K562 (cell line): ENCODE results near the gene CDHR1. TPM values are rescaled to one million over a fixed set of nuclear protein-coding genes. Genes with fewer than 3 reads are reported as not detected.

ENCODE experiments used
- ARID2 ChIP-seq: fragments of 450-650 bp; IDR thresholded peaks from 2 replicates; pipeline ENCODE4 v1.6.1; 2017; ENCODE audit warnings: antibody characterized with exemption, mild to moderate bottlenecking
- ATF1 ChIP-seq, 2 experiments: fragments of 450-650 bp in 1 of 2; IDR thresholded peaks; 2 replicates each; pipeline ENCODE4 v1.6.1; 2016; ENCODE audit warnings: missing compliant biosample characterization in 1 of 2, missing genetic modification characterization in 1 of 2
- CAMTA2 ChIP-seq: fragments of 250-450 bp; sonication (Bioruptor Pico); conservative IDR thresholded peaks from 2 replicates; pipeline ENCODE4 v1.5.1; 2022
- CEBPG ChIP-seq, 3 experiments: fragments of 200-800 bp in 1 of 3; sonication (Bioruptor generic) in 1 of 3; sonication (generic) in 1 of 3; formaldehyde crosslinking in 1 of 3; IDR thresholded peaks in 2 of 3; conservative IDR thresholded peaks in 1 of 3; 2 replicates each; pipeline versions ENCODE4 v1.6.1 to v1.8.0; 2016 to 2022; ENCODE audit warnings: missing compliant biosample characterization in 2 of 3, missing genetic modification characterization in 2 of 3, mild to moderate bottlenecking in 1 of 3, missing genetic modification reagents in 1 of 3
- CHD4 ChIP-seq: fragments of 200-600 bp; sonication (generic); IDR thresholded peaks from 3 replicates; pipeline ENCODE4 v1.6.1; 2012; ENCODE audit warnings: low read depth, mild to moderate bottlenecking, mixed read lengths, low read length, inconsistent platforms; ENCODE audit not compliant: insufficient read depth, insufficient replicate concordance, poor library complexity, severe bottlenecking
- DMBX1 ChIP-seq: fragments of 250-450 bp; sonication (Bioruptor Pico); IDR thresholded peaks from 2 replicates; pipeline ENCODE4 v1.8.0; 2022; ENCODE audit warnings: inconsistent platforms, mild to moderate bottlenecking, moderate library complexity, borderline replicate concordance
- ESRRA ChIP-seq: fragments of 450-650 bp; IDR thresholded peaks from 2 replicates; pipeline ENCODE4 v1.6.1; 2014; ENCODE audit warnings: low read depth, mild to moderate bottlenecking, moderate library complexity, borderline replicate concordance
- ESRRB ChIP-seq: fragments of 250-450 bp; sonication (Bioruptor Pico); IDR thresholded peaks from 2 replicates; pipeline ENCODE4 v1.5.0; 2020; ENCODE audit warnings: mild to moderate bottlenecking, moderate library complexity, borderline replicate concordance
- EWSR1 ChIP-seq: fragments of 450-650 bp; IDR thresholded peaks from 2 replicates; pipeline ENCODE4 v1.6.1; 2018; ENCODE audit warnings: borderline replicate concordance, mild to moderate bottlenecking, low read depth, moderate library complexity; ENCODE audit not compliant: partially characterized antibody
- FOXJ2 ChIP-seq: fragments of 200-800 bp; sonication (Bioruptor generic); IDR thresholded peaks from 2 replicates; pipeline ENCODE4 v1.6.1; 2016; ENCODE audit warnings: missing genetic modification characterization, missing compliant biosample characterization
- HNRNPH1 ChIP-seq: fragments of 200-400 bp; formaldehyde crosslinking; optimal IDR thresholded peaks from 2 replicates; pipeline ENCODE3; 2017; ENCODE audit warnings: low read depth, mild to moderate bottlenecking, low read length, moderate library complexity
- KLF16 ChIP-seq: IDR thresholded peaks from 2 replicates; pipeline ENCODE4 v1.6.1; 2016; ENCODE audit warnings: antibody characterized with exemption
- MAZ ChIP-seq, 2 experiments: fragments of 450-650 bp in 1 of 2; sonication (generic) in 1 of 2; formaldehyde crosslinking; IDR thresholded peaks in 1 of 2; conservative IDR thresholded peaks in 1 of 2; 2 replicates each; pipeline versions ENCODE4 v1.4.0 to v1.5.0; 2020; ENCODE audit warnings: mild to moderate bottlenecking in 1 of 2, missing genetic modification reagents in 1 of 2
- MEIS2 ChIP-seq: fragments of 450-650 bp; IDR thresholded peaks from 2 replicates; pipeline ENCODE4 v1.6.1; 2014; ENCODE audit warnings: mild to moderate bottlenecking; ENCODE audit not compliant: partially characterized antibody
- NFXL1 ChIP-seq: fragments of 450-650 bp; formaldehyde crosslinking; IDR thresholded peaks from 2 replicates; pipeline ENCODE4 v1.4.0; 2021; ENCODE audit warnings: mild to moderate bottlenecking
- PML ChIP-seq: IDR thresholded peaks from 2 replicates; pipeline ENCODE4 v1.6.1; 2012; ENCODE audit warnings: low read length, inconsistent platforms
- RBM15 ChIP-seq: fragments of 200-400 bp; formaldehyde crosslinking; IDR thresholded peaks from 2 replicates; pipeline ENCODE4 v1.6.1; 2018; ENCODE audit warnings: mild to moderate bottlenecking, low read length, moderate library complexity; ENCODE audit not compliant: insufficient read depth
- STAG1 ChIP-seq: sonication (generic); formaldehyde crosslinking; IDR thresholded peaks from 2 replicates; pipeline ENCODE4 v1.5.0; 2020; ENCODE audit warnings: missing genetic modification reagents, borderline replicate concordance
- TRIM24 ChIP-seq, 2 experiments: fragments of 450-650 bp; IDR thresholded peaks; 2 replicates each; pipeline ENCODE4 v1.6.1; 2016
- XRCC4 ChIP-seq: IDR thresholded peaks from one replicate; pipeline ENCODE4 v1.6.1; 2011; ENCODE audit not compliant: insufficient read depth, insufficient read length; ENCODE audit errors: extremely low read depth
- ZNF12 ChIP-seq: sonication (generic); formaldehyde crosslinking; IDR thresholded peaks from 2 replicates; pipeline ENCODE4 v1.4.0; 2020; ENCODE audit warnings: mild to moderate bottlenecking, missing genetic modification reagents
- ZNF589 ChIP-seq: fragments of 200-800 bp; sonication (Bioruptor generic); IDR thresholded peaks from 2 replicates; pipeline ENCODE4 v1.6.1; 2016; ENCODE audit warnings: low read depth, missing genetic modification characterization, missing compliant biosample characterization
- ZNF695 ChIP-seq: fragments of 450-650 bp; formaldehyde crosslinking; IDR thresholded peaks from 2 replicates; pipeline ENCODE4 v1.4.0; 2020; ENCODE audit warnings: mild to moderate bottlenecking, moderate library complexity
- polyA plus RNA-seq, 8 experiments: library from polyadenylated mRNA; depleted of rRNA in 4 of 8; stranded (reverse) in 5 of 8; unstranded in 3 of 8; fragments of >200 nt; fragmentation: Nextera tagmentation in 2 of 8; fragmentation: Illumina TruSeq in 1 of 8; extraction: Ambion mirVana in 2 of 8; extraction: Trizol in 1 of 8; gene quantifications; 2 replicates each; pipeline versions ENCODE4 v1.2.1 to v1.2.3, GENCODE V29; 2011 to 2014; ENCODE audit warnings: inconsistent platforms in 1 of 8, missing spikeins in 1 of 8
- total RNA-seq, 7 experiments: library from RNA; depleted of rRNA in 6 of 7; stranded (reverse); fragments of >200 nt in 6 of 7; fragmentation: Illumina TruSeq in 2 of 7; extraction: Trizol in 2 of 7; gene quantifications; 2 replicates each; pipeline versions ENCODE4 v1.2.1 to v1.2.3, GENCODE V29; 2011 to 2021; ENCODE audit warnings: low replicate concordance in 1 of 7
- TF ChIP-seq, protein P1 (sequence below): fragments of 450-650 bp; IDR thresholded peaks from 2 replicates; pipeline ENCODE4 v1.6.1; 2016
- TF ChIP-seq, protein P2 (sequence below): sonication (generic); formaldehyde crosslinking; IDR thresholded peaks from 2 replicates; pipeline ENCODE4 v1.8.1; 2023; ENCODE audit warnings: mild to moderate bottlenecking, missing genetic modification reagents

Gene CDHR1
- total and polyA plus RNA-seq, 9 of the 15 experiments (the other 6 are each of a cell fraction or from before 2014, with no cell fraction given) = 0.03 to 0.99 (median 0.20) TPM

- TF ChIP-seq MAZ (CRISPR knock-in tag; conservative IDR thresholded peaks at IDR 0.05 in 1 of 2, IDR thresholded peaks at IDR 0.05 in 1 of 2) (no peak), ZNF589 (CRISPR knock-in tag) (no peak), CEBPG (CRISPR knock-in tag; IDR thresholded peaks at IDR 0.05) (no peak), CEBPG (tag; conservative IDR thresholded peaks at IDR 0.05 in 1 of 2, IDR thresholded peaks at IDR 0.05 in 1 of 2) (peak in 1 of 2 experiments; percentile 30; a peak in 1 of 4 replicates), PML (no peak), CHD4 (no peak), EWSR1 (no peak), FOXJ2 (tag) (no peak), HNRNPH1 (no peak), KLF16 (peak; percentile 94), NFXL1 (CRISPR knock-in tag) (no peak), DMBX1 (no peak), CAMTA2 (CRISPR knock-in tag) (no peak), RBM15 (no peak), XRCC4 (no peak), STAG1 (CRISPR knock-in tag) (no peak), ZNF12 (no peak), ATF1 (CRISPR knock-in tag; IDR thresholded peaks at IDR 0.05) (no peak), ATF1 (tag; IDR thresholded peaks at IDR 0.05) (no peak), ZNF695 (no peak), ESRRA (no peak), ARID2 (no peak), TRIM24 (IDR thresholded peaks at IDR 0.05) (peak; percentile 70 to 76; a peak in 3 of 4 replicates), ESRRB (CRISPR knock-in tag) (no peak), MEIS2 (peak; percentile 86)
- TF ChIP-seq, protein P1, sequence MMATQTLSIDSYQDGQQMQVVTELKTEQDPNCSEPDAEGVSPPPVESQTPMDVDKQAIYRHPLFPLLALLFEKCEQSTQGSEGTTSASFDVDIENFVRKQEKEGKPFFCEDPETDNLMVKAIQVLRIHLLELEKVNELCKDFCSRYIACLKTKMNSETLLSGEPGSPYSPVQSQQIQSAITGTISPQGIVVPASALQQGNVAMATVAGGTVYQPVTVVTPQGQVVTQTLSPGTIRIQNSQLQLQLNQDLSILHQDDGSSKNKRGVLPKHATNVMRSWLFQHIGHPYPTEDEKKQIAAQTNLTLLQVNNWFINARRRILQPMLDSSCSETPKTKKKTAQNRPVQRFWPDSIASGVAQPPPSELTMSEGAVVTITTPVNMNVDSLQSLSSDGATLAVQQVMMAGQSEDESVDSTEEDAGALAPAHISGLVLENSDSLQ = peak; percentile 90
- TF ChIP-seq, protein P2, sequence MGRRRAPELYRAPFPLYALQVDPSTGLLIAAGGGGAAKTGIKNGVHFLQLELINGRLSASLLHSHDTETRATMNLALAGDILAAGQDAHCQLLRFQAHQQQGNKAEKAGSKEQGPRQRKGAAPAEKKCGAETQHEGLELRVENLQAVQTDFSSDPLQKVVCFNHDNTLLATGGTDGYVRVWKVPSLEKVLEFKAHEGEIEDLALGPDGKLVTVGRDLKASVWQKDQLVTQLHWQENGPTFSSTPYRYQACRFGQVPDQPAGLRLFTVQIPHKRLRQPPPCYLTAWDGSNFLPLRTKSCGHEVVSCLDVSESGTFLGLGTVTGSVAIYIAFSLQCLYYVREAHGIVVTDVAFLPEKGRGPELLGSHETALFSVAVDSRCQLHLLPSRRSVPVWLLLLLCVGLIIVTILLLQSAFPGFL (CRISPR knock-in tag) = no peak
Measured at GRCh38 chr10:84254552-84255478, 60.5 kb downstream of the CDHR1 start (continued).
